Spleen (tissue), 7 donors: ENCODE measurements around the gene GNPTG.

Source experiments
- CTCF ChIP-seq, 11 experiments: fragments of 200-600 bp in 7 of 11; fragments of 450-650 bp in 4 of 11; sonication (generic) in 4 of 11; IDR thresholded peaks in 8 of 11; conservative IDR thresholded peaks in 3 of 11; 1 replicate in 7 of 11; 2 replicates in 4 of 11; pipeline versions ENCODE4 v1.4.0 to v1.8.0; 2016 to 2021; ENCODE audit warnings: antibody characterized with exemption in 11 of 11, inconsistent platforms in 4 of 11, mild to moderate bottlenecking in 1 of 11
- POLR2A ChIP-seq, 3 donors: fragments of 450-650 bp; IDR thresholded peaks; one replicate each; pipeline ENCODE4 v1.5.1; 2017; ENCODE audit warnings: antibody characterized with exemption in 3 of 3, mild to moderate bottlenecking in 1 of 3
- donor health status: DM: no; HTN: no; CAD: no; lungs with moderate emphysema.
- donor health status: DM: no; HTN: no; CAD: no.
- donor health status: DM: no; HTN: no; CAD: no.

DNA sequence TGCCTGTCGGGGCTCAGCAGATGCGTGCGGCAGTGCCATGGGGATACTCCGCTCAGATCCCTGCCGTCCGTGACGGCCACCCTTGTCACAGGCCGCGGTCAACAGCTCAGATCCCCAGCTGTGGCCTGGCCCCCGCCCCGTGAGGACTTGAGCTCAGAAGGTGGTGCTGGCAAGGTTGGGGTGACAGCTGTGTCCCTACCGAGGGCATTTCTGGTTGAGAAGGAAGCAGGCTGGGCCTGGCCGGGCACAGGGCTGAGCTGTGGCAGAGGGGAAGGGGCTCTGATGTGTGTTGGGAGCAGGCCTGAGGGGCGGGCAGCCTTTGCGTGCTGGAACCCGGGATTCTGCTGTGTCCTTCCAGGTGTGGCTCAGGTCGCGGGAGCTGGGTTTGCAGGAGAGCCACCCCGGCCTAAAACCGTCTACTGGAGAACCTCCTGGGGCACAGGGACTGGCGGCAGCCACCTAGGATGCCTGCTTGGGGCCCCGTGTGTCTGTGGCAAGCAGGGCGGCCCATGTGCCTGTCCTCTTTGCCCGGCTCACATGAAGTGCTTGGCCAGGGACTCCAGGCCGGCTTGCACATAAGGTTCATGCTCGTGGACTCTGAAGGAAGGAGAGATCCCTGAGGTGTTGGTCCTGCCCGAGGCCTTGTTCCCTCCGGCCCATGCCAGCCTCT is 37.2 kb upstream of the GNPTG start:
- no peak for TF ChIP-seq CTCF (IDR thresholded peaks at IDR 0.05 in 8 of 11, conservative IDR thresholded peaks at IDR 0.05 in 3 of 11)
- TF ChIP-seq POLR2A (IDR thresholded peaks at IDR 0.05) = no peak
